Astrocyte of the cerebellum (primary cell): ENCODE data around the gene RAI14.
"Not testable (repeated sequence)": the region's sequence is repeated elsewhere in the genome, so short reads cannot be mapped to it uniquely, and the experiment has no call there.

Source experiments
- DNase-seq: peaks from one replicate; pipeline ENCODE4 v3.0.0-alpha.2; 2011; ENCODE audit warnings: low read depth
- H3K4me3 ChIP-seq: 2 replicates; pipeline ENCODE4 v1.5.1; 2011; ENCODE audit warnings: mild to moderate bottlenecking, low read depth, low read length, moderate library complexity
- CTCF ChIP-seq: IDR thresholded peaks from 2 replicates; pipeline ENCODE4 v1.5.1; 2012; ENCODE audit warnings: low read length, low read depth, moderate library complexity, mild to moderate bottlenecking; ENCODE audit errors: missing control alignments
- in situ Hi-C: cut with HindIII; loops from 2 replicates; pipeline ENCODE4 v1.10.0; 2017; ENCODE audit warnings: low sequenced_read_pairs

Gene RAI14

GRCh38 chr5:34767180-34767579 is 111.1 kb downstream of the RAI14 start:
- no peak for TF ChIP-seq CTCF
- no peak overlapping the region for H3K4me3 ChIP-seq
- in situ Hi-C loops: no loop called here
- DNase-seq: no peak

- in situ Hi-C loops: no loop called here
- no peak for DNase-seq
- no peak for TF ChIP-seq CTCF
- no peak overlapping the region for H3K4me3 ChIP-seq
Observed at GRCh38 chr5:34770486-34770885, 114.4 kb downstream of the RAI14 start.

- H3K4me3 ChIP-seq: no peak overlapping the region
- no peak for TF ChIP-seq CTCF
- DNase-seq: no peak
- in situ Hi-C loops: no loop called here
Observed at GRCh38 chr5:34771076-34771475, 114.9 kb downstream of the RAI14 start.

GRCh38 chr5:34772267-34773098 is 116.4 kb downstream of the RAI14 start:
- DNase-seq: no peak
- H3K4me3 ChIP-seq: no peak overlapping the region
- TF ChIP-seq CTCF: no peak
- in situ Hi-C loops: no loop called here

GRCh38 chr5:34774139-34774538 is 118.0 kb downstream of the RAI14 start:
- DNase-seq: no peak
- H3K4me3 ChIP-seq: no peak overlapping the region
- in situ Hi-C loops: no loop called here
- TF ChIP-seq CTCF: no peak

- DNase-seq, H3K4me3 ChIP-seq, in situ Hi-C loops: not testable (repeated sequence)
Observed at GRCh38 chr5:34774678-34775077, 118.5 kb downstream of the RAI14 start.

- in situ Hi-C loops: no loop called here
- no peak overlapping the region for H3K4me3 ChIP-seq
- TF ChIP-seq CTCF: no peak
- no peak for DNase-seq
Observed at GRCh38 chr5:34775886-34776285, 119.8 kb downstream of the RAI14 start.
